Calu3 (cell line): ENCODE results near the gene PAPSS1. TPM values are rescaled to one million over a fixed set of nuclear protein-coding genes. Genes with fewer than 3 reads are reported as not detected.

ENCODE experiments used
- BruUV-seq: library from RNA; stranded (reverse); fragments of 400-500 nt; replicated peaks from 2 replicates; lab custom pipeline; 2021; lab: Mats Ljungman, UMichigan
- CTCF ChIA-PET: fragments of 300-600 bp; sonication (Branson Sonifier 250); formaldehyde crosslinking; loops from one replicate; lab custom pipeline; 2022; ENCODE audit warnings: antibody characterized with exemption; lab: Charles Lee
- DNase-seq: peaks from one replicate; pipeline ENCODE4 v3.0.0; 2022
- H3K27ac Mint-ChIP-seq: one replicate; pipeline ENCODE4 v1.8.0; 2022; ENCODE audit warnings: mixed read lengths; ENCODE audit not compliant: unreplicated experiment
- H3K27me3 Mint-ChIP-seq: one replicate; pipeline ENCODE4 v1.8.0; 2022; ENCODE audit warnings: mixed read lengths; ENCODE audit not compliant: unreplicated experiment
- H3K36me3 Mint-ChIP-seq: one replicate; pipeline ENCODE4 v1.8.0; 2022; ENCODE audit warnings: mild to moderate bottlenecking, moderate library complexity, mixed read lengths; ENCODE audit not compliant: insufficient read depth, unreplicated experiment
- H3K4me1 Mint-ChIP-seq: one replicate; pipeline ENCODE4 v1.8.0; 2022; ENCODE audit warnings: mild to moderate bottlenecking, low read depth, mixed read lengths; ENCODE audit not compliant: unreplicated experiment
- H3K4me3 Mint-ChIP-seq: one replicate; pipeline ENCODE4 v1.8.0; 2022; ENCODE audit warnings: mild to moderate bottlenecking, low read depth, moderate library complexity, mixed read lengths; ENCODE audit not compliant: unreplicated experiment
- H3K9me3 Mint-ChIP-seq: one replicate; pipeline ENCODE4 v1.8.0; 2022; ENCODE audit warnings: low read depth, mixed read lengths; ENCODE audit not compliant: unreplicated experiment
- intact Hi-C: fragments of 100-400 bp; cut with micrococcal nuclease; formaldehyde crosslinking; loops from one replicate; pipeline ENCODE4 v1.10.0; 2022; ENCODE audit not compliant: unreplicated experiment
- total RNA-seq: library from RNA; stranded (reverse); gene quantifications from 2 replicates; pipeline ENCODE4 v1.2.3, GENCODE V29; 2022
- TF ChIP-seq, protein P1 (sequence below): fragments of 200-600 bp; IDR thresholded peaks from one replicate; pipeline ENCODE4 v1.8.0; 2022; ENCODE audit warnings: antibody characterized with exemption; ENCODE audit not compliant: unreplicated experiment

PAPSS1 gene
- total RNA-seq, 1 experiment from 2014 or later = 41.6 TPM

DNA sequence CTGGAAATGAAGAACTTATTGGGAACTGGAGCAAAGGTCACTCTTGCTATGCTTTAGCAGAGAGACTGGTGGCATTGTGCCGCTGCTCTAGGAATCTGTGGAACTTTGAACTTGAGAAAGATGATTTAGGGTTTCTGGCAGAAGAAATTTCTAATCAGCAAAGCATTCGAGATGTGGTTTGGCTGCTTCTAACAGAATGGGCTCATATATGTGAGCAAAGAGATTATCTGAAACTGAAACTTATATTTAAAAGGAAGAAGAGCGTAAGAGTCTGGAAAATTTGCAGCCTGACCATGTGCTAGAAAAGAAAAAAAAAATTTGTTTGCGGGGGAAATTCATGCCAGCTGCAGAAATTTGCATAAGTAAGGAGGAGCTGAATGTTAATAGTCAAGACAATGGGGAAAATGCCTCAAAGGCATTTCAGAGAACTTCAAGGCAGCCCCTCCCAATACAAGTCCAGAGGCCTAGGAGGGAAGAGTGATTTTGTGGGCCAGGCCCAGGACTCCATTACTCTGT, 35.9 kb upstream of the PAPSS1 start:
- H3K27ac Mint-ChIP-seq = no peak overlapping the region
- no peaks in the 10 kb centered on the region for H3K27me3 Mint-ChIP-seq
- BruUV-seq = no TSS peak
- CTCF ChIA-PET = no interaction called here
- no peak for DNase-seq
- intact Hi-C loops = no loop called here
- TF ChIP-seq, protein P1, sequence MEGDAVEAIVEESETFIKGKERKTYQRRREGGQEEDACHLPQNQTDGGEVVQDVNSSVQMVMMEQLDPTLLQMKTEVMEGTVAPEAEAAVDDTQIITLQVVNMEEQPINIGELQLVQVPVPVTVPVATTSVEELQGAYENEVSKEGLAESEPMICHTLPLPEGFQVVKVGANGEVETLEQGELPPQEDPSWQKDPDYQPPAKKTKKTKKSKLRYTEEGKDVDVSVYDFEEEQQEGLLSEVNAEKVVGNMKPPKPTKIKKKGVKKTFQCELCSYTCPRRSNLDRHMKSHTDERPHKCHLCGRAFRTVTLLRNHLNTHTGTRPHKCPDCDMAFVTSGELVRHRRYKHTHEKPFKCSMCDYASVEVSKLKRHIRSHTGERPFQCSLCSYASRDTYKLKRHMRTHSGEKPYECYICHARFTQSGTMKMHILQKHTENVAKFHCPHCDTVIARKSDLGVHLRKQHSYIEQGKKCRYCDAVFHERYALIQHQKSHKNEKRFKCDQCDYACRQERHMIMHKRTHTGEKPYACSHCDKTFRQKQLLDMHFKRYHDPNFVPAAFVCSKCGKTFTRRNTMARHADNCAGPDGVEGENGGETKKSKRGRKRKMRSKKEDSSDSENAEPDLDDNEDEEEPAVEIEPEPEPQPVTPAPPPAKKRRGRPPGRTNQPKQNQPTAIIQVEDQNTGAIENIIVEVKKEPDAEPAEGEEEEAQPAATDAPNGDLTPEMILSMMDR = no peak
- H3K9me3 Mint-ChIP-seq = no peaks in the 10 kb centered on the region
- H3K36me3 Mint-ChIP-seq = no peaks in the 10 kb centered on the region
- no peaks in the 10 kb centered on the region for H3K4me1 Mint-ChIP-seq
- no peak overlapping the region for H3K4me3 Mint-ChIP-seq

DNA sequence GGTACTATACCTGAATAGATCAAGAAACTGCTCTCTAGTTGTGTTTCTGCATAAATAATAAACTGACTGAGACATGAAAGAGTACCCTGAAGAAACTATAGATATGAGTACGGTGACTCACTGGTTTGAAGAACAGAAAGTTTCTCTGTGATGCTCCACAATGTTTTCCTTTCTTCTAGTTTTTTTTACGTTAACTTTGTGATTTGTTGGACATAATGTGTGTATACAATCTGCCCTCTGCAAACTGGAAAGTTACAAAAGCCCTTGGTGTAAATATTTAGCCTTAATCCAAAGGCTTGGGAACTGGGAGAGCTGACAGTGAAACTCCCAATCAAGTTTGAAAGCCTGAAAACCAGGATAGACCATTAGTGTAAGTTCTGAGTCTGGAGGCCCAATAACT, 31.6 kb upstream of the PAPSS1 start:
- intact Hi-C loops = no loop called here
- no peak overlapping the region for H3K4me3 Mint-ChIP-seq
- H3K9me3 Mint-ChIP-seq = no peaks in the 10 kb centered on the region
- TF ChIP-seq, protein P1 = no peak
- peaks cover 15% of the 10 kb centered on the region for H3K4me1 Mint-ChIP-seq
- no peak for DNase-seq
- no peaks in the 10 kb centered on the region for H3K27me3 Mint-ChIP-seq
- BruUV-seq = no TSS peak
- H3K27ac Mint-ChIP-seq = no peak overlapping the region
- no peaks in the 10 kb centered on the region for H3K36me3 Mint-ChIP-seq
- CTCF ChIA-PET = interaction anchor here (1.3 kb wide), 1 partner anchor 14 kb away, joined by 3 read pairs; no protein-coding TSS in a partner anchor

DNA sequence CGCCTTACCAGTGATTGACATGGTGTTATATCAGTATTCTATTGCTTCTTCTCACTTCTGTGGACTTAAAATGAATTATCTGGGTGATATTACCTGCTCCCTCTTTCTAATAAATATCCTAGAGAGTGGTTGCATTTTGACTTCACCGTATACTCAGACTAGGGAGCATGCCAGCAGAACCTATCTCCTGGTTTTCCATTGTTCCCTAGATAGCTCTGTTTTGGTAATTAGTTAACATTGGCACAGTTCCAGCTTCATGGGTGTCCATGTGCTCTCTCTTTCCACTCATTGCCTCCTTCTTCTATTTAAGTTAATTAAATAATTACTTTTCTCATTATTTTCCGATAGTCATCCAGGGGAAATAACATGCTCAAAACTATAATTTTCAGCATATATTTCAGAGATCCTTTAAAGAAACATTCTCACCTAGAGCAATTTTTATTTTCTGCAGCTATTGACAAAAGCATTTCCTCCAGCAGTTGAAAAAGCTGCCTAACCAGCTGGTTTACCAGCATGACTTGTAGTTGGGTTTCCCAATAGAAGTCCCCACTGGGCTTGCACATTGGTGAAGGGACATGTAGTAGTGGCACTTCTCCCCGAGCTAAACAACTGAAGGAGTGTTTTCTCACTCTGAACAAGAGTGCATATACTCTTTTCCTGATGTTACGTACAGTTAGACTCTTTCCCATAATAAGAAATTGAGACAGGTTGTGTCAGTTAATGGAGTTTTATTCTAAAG, 27.9 kb upstream of the PAPSS1 start:
- BruUV-seq = no TSS peak
- peak; percentile 40 for DNase-seq
- intact Hi-C loops = no loop called here
- CTCF ChIA-PET = interaction anchor here (1.0 to 1.1 kb wide), 2 partner anchors 11 to 27 kb away, joined by 3 to 6 read pairs; partner anchors contain the start of gene PAPSS1
- H3K4me1 Mint-ChIP-seq = peaks cover 15% of the 10 kb centered on the region
- TF ChIP-seq, protein P1 = no peak
- no peak overlapping the region for H3K4me3 Mint-ChIP-seq
- no peaks in the 10 kb centered on the region for H3K36me3 Mint-ChIP-seq
- no peak overlapping the region for H3K27ac Mint-ChIP-seq
- H3K9me3 Mint-ChIP-seq = no peaks in the 10 kb centered on the region
- H3K27me3 Mint-ChIP-seq = no peaks in the 10 kb centered on the region

DNA sequence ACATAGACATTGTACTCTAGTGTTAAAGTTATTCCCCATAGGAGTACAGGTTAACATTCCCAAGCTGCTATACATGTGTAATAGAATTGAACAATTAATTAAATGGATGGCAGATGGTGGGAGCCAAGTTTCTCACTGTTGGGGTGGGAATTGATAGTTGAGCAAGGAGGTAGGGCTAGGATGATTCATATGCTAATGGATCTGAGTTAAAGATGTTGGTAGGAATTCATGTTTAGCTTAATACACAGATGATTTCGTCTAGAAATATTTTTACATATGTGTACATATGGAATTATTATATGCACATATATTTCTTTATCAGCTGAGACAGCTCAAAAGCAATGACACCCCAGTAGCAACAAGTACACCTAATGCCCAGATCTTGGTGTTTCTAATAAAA, 26.1 kb upstream of the PAPSS1 start:
- intact Hi-C loops = no loop called here
- CTCF ChIA-PET = no interaction called here
- H3K9me3 Mint-ChIP-seq = no peaks in the 10 kb centered on the region
- no peaks in the 10 kb centered on the region for H3K36me3 Mint-ChIP-seq
- H3K27me3 Mint-ChIP-seq = no peaks in the 10 kb centered on the region
- TF ChIP-seq, protein P1 = no peak
- no TSS peak for BruUV-seq
- peaks cover 15% of the 10 kb centered on the region for H3K4me1 Mint-ChIP-seq
- no peak overlapping the region for H3K27ac Mint-ChIP-seq
- H3K4me3 Mint-ChIP-seq = no peak overlapping the region
- no peak for DNase-seq
